ENCODE data around the gene MIAT. TPM values are rescaled to one million over a fixed set of nuclear protein-coding genes. Genes with fewer than 3 reads are reported as not detected.

The MIAT gene
- total and polyA plus RNA-seq, 4 donors: 0.18 to 1.5 (median 0.73) TPM

- no peak for TF ChIP-seq RAD21 (IDR thresholded peaks at IDR 0.05)
- no peak for TF ChIP-seq NR2F2 (IDR thresholded peaks at IDR 0.05)
- no peak for TF ChIP-seq ZBTB33 (IDR thresholded peaks at IDR 0.05)
- no peak for TF ChIP-seq SP1 (IDR thresholded peaks at IDR 0.05)
- TF ChIP-seq, protein P1, sequence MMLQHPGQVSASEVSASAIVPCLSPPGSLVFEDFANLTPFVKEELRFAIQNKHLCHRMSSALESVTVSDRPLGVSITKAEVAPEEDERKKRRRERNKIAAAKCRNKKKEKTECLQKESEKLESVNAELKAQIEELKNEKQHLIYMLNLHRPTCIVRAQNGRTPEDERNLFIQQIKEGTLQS (IDR thresholded peaks at IDR 0.05): no peak
- TF ChIP-seq YY1 (IDR thresholded peaks at IDR 0.05): no peak
Measured at GRCh38 chr22:26674211-26675190, 17.1 kb downstream of the MIAT start (continued).

- H3K4me3 ChIP-seq (ENCODE audit: low read depth in 1 of 3, low read length in 3 of 3): no peak overlapping the region
- WGBS: 97% methylated on average over 4 of the region's 4 CpGs
- H3K9ac ChIP-seq (ENCODE audit: low read depth in 1 of 2, low read length in 2 of 2): no peak overlapping the region
- no peak for DNase-seq (ENCODE audit: low spot score)
- TF ChIP-seq EGR1 (IDR thresholded peaks at IDR 0.05; ENCODE audit: low read depth in 2 of 2) (no peak), FOXA1 (IDR thresholded peaks at IDR 0.05) (no peak), ZBTB33 (IDR thresholded peaks at IDR 0.05) (no peak), RXRA (IDR thresholded peaks at IDR 0.05) (no peak)
- TF ChIP-seq, protein P1 (IDR thresholded peaks at IDR 0.05): no peak
- H3K27ac ChIP-seq (ENCODE audit: low read depth in 1 of 2, low read length in 2 of 2): no peak overlapping the region
- peaks cover 0 to 2% (median 0%) of the 10 kb centered on the region in 4 donors for H3K36me3 ChIP-seq (ENCODE audit: control insufficient read depth in 4 of 4, insufficient read depth in 3 of 4, low read depth in 1 of 4, low read length in 3 of 4)
- H3K9me3 ChIP-seq (ENCODE audit: control insufficient read depth in 4 of 4, low read length in 3 of 4): no peaks in the 10 kb centered on the region
- H3K27me3 ChIP-seq (ENCODE audit: control insufficient read depth in 4 of 4, insufficient read depth in 4 of 4, low read length in 3 of 4): no peaks in the 10 kb centered on the region
- H3K4me1 ChIP-seq (ENCODE audit: control insufficient read depth in 4 of 4, insufficient read depth in 4 of 4, low read length in 3 of 4): peaks cover 0 to 20% (median 10%) of the 10 kb centered on the region in 4 donors
Measured at GRCh38 chr22:26675687-26676268, 18.4 kb downstream of the MIAT start.

- WGBS: 95% methylated on average over 5 of the region's 5 CpGs
- Histone ChIP-seq H3K4me3 (ENCODE audit: low read depth in 1 of 3, low read length in 3 of 3) (no peak overlapping the region), H3K4me1 (ENCODE audit: control insufficient read depth in 4 of 4, insufficient read depth in 4 of 4, low read length in 3 of 4) (peaks cover 0 to 18% (median 9%) of the 10 kb centered on the region in 4 donors), H3K27me3 (ENCODE audit: control insufficient read depth in 4 of 4, insufficient read depth in 4 of 4, low read length in 3 of 4) (no peaks in the 10 kb centered on the region), H3K27ac (ENCODE audit: low read depth in 1 of 2, low read length in 2 of 2) (no peak overlapping the region), H3K36me3 (ENCODE audit: control insufficient read depth in 4 of 4, insufficient read depth in 3 of 4, low read depth in 1 of 4, low read length in 3 of 4) (peaks cover 0 to 7% (median under 1%) of the 10 kb centered on the region in 4 donors), H3K9ac (ENCODE audit: low read depth in 1 of 2, low read length in 2 of 2) (no peak overlapping the region), H3K9me3 (ENCODE audit: control insufficient read depth in 4 of 4, low read length in 3 of 4) (peaks cover 0 to 4% (median 0%) of the 10 kb centered on the region in 4 donors)
- TF ChIP-seq YY1 (IDR thresholded peaks at IDR 0.05): no peak
- TF ChIP-seq ZBTB33 (IDR thresholded peaks at IDR 0.05): no peak
- TF ChIP-seq HNF4G (IDR thresholded peaks at IDR 0.05): no peak
- no peak for TF ChIP-seq MAX (IDR thresholded peaks at IDR 0.05)
- DNase-seq (ENCODE audit: low spot score): no peak
Measured at GRCh38 chr22:26677217-26677616, 19.8 kb downstream of the MIAT start.
